K562 (cell line): ENCODE data around the gene WEE1. TPM values are rescaled to one million over a fixed set of nuclear protein-coding genes. Genes with fewer than 3 reads are reported as not detected.
A peak's percentile ranks its signal among the peaks of the same experiment; 100 is the strongest.

Experiments used
- ATAC-seq: fragments of 200-7000 bp; cut with Tn5 transposase; 3 replicates; pipeline ENCODE4 v1.9.1; 2020; ENCODE audit warnings: moderate library complexity
- BruUV-seq: library from RNA; stranded (reverse); fragments of 400-500 nt; replicated peaks from 2 replicates; lab custom pipeline; 2021; lab: Mats Ljungman, UMichigan
- CTCF ChIA-PET: fragments of 300-600 bp; formaldehyde crosslinking; extraction: SDS; loops from one replicate; lab custom pipeline; 2021; ENCODE audit warnings: low intra/inter-chr PET ratio; lab: Yijun Ruan, JAX
- POLR2A ChIA-PET: fragments of 300-600, 350-650 bp; sonication (Branson Sonifier 250); formaldehyde crosslinking; extraction: SDS; loops from one replicate; lab custom pipeline; 2021; ENCODE audit warnings: antibody characterized with exemption, inconsistent platforms; lab: Yijun Ruan, JAX
- DNase-seq, 4 experiments: peaks; one replicate each; pipeline versions ENCODE4 v3.0.0 to v3.0.0-alpha.2; 2011 to 2018; ENCODE audit warnings: low spot score in 3 of 4, mixed read lengths in 3 of 4; ENCODE audit errors: extremely low read depth in 1 of 4
- FAIRE-seq: peaks from 2 replicates; lab custom pipeline; 2011; peaks lifted over from hg19 to GRCh38; lab: Jason Lieb, UNC
- H2AFZ ChIP-seq: 2 replicates; pipeline ENCODE4 v1.6.0; 2011; ENCODE audit warnings: low read depth, low read length, control low read depth, inconsistent platforms
- H3K27ac ChIP-seq: fragments of 200-600 bp; 3 replicates; pipeline ENCODE4 v1.8.0; 2011; ENCODE audit warnings: low read depth, mild to moderate bottlenecking, control low read depth, inconsistent platforms, low read length, moderate library complexity, mixed read lengths; ENCODE audit errors: extremely low read depth
- H3K27me3 ChIP-seq, 2 experiments: fragments of 300-600 bp in 1 of 2; 2 replicates in 1 of 2; 3 replicates in 1 of 2; pipeline versions ENCODE4 v1.6.0 to v1.8.0; 2011; ENCODE audit warnings: inconsistent platforms in 2 of 2, low read length in 2 of 2, mild to moderate bottlenecking in 1 of 2, mixed read lengths in 1 of 2, moderate library complexity in 1 of 2; ENCODE audit not compliant: control insufficient read depth in 2 of 2, insufficient read depth in 2 of 2
- H3K36me3 ChIP-seq: fragments of 300-600 bp; 3 replicates; pipeline ENCODE4 v1.8.0; 2011; ENCODE audit warnings: mild to moderate bottlenecking, low read length, inconsistent platforms; ENCODE audit not compliant: control insufficient read depth, insufficient read depth
- H3K4me1 ChIP-seq, 2 experiments: fragments of 200-600 bp in 1 of 2; replicated peaks in 1 of 2; 2 replicates in 1 of 2; 3 replicates in 1 of 2; pipeline versions ENCODE4 v1.5.1 to v1.8.0; 2011; ENCODE audit warnings: inconsistent platforms in 2 of 2, low read length in 2 of 2, mild to moderate bottlenecking in 1 of 2, mixed read lengths in 1 of 2, moderate library complexity in 1 of 2; ENCODE audit not compliant: control insufficient read depth in 2 of 2, insufficient read depth in 2 of 2
- H3K4me2 ChIP-seq: 2 replicates; pipeline ENCODE4 v1.6.1; 2011; ENCODE audit warnings: low read length, control low read depth, inconsistent platforms, mixed read lengths; ENCODE audit not compliant: insufficient read depth
- H3K4me3 ChIP-seq: fragments of 200-600 bp; sonication (generic), shearing (Covaris generic); 2 replicates; pipeline ENCODE4 v1.5.1; 2016; ENCODE audit warnings: control low read depth, inconsistent platforms
- H3K79me2 ChIP-seq: fragments of 200-600 bp; 3 replicates; pipeline ENCODE4 v1.8.0; 2011; ENCODE audit warnings: low read length, inconsistent platforms; ENCODE audit not compliant: control insufficient read depth, insufficient read depth
- H3K9ac ChIP-seq, 2 experiments: 2 replicates each; pipeline versions ENCODE4 v1.6.0 to v1.6.1; 2011; ENCODE audit warnings: low read depth in 2 of 2, low read length in 2 of 2, control low read depth in 1 of 2, inconsistent platforms in 1 of 2, mild to moderate bottlenecking in 1 of 2, mixed read lengths in 1 of 2; ENCODE audit not compliant: insufficient read depth in 1 of 2
- H3K9me1 ChIP-seq: one replicate; pipeline ENCODE4 v1.6.0; 2011; ENCODE audit warnings: inconsistent platforms, mild to moderate bottlenecking, low read length, moderate library complexity; ENCODE audit not compliant: control insufficient read depth, insufficient read depth
- H3K9me3 ChIP-seq: replicated peaks from 2 replicates; pipeline ENCODE4 v1.5.1; 2011; ENCODE audit warnings: low read depth, low read length, inconsistent platforms; ENCODE audit not compliant: control insufficient read depth, insufficient read depth
- H4K20me1 ChIP-seq: replicated peaks from 2 replicates; pipeline ENCODE4 v1.6.1; 2011; ENCODE audit warnings: low read length, inconsistent platforms, mixed read lengths; ENCODE audit not compliant: control insufficient read depth, insufficient read depth
- BHLHE40 ChIP-seq: IDR thresholded peaks from 2 replicates; pipeline ENCODE4 v1.6.1; 2011; ENCODE audit warnings: low read length, improper control_type of control experiment
- EGR1 ChIP-seq: fragments of 450-650 bp; conservative IDR thresholded peaks from 2 replicates; pipeline ENCODE4 v1.6.1; 2017; ENCODE audit warnings: mild to moderate bottlenecking
- FOXA3 ChIP-seq, 2 experiments: fragments of 450-650 bp in 1 of 2; sonication (generic) in 1 of 2; formaldehyde crosslinking; IDR thresholded peaks in 1 of 2; conservative IDR thresholded peaks in 1 of 2; 2 replicates each; pipeline versions ENCODE4 v1.4.0 to v1.8.0; 2020 to 2022; ENCODE audit warnings: mild to moderate bottlenecking in 2 of 2, missing genetic modification reagents in 1 of 2
- HDAC2 ChIP-seq: fragments of 450-650 bp; IDR thresholded peaks from 2 replicates; pipeline ENCODE4 v1.6.1; 2016; ENCODE audit warnings: mild to moderate bottlenecking
- KAT2B ChIP-seq: IDR thresholded peaks from one replicate; pipeline ENCODE4 v1.6.1; 2012; ENCODE audit warnings: low read depth, mild to moderate bottlenecking, control low read depth, inconsistent platforms, low read length, moderate library complexity
- L3MBTL2 ChIP-seq: fragments of 450-650 bp; IDR thresholded peaks from 2 replicates; pipeline ENCODE4 v1.6.1; 2016; ENCODE audit warnings: mild to moderate bottlenecking, moderate library complexity
- MAZ ChIP-seq, 2 experiments: fragments of 450-650 bp in 1 of 2; sonication (generic) in 1 of 2; formaldehyde crosslinking; IDR thresholded peaks in 1 of 2; conservative IDR thresholded peaks in 1 of 2; 2 replicates each; pipeline versions ENCODE4 v1.4.0 to v1.5.0; 2020; ENCODE audit warnings: mild to moderate bottlenecking in 1 of 2, missing genetic modification reagents in 1 of 2
- MCM2 ChIP-seq: fragments of 450-650 bp; IDR thresholded peaks from 2 replicates; pipeline ENCODE4 v1.6.1; 2017; ENCODE audit warnings: low read depth, mild to moderate bottlenecking
- MEF2A ChIP-seq: IDR thresholded peaks from 2 replicates; pipeline ENCODE4 v1.6.1; 2011; ENCODE audit warnings: low read depth, mild to moderate bottlenecking, low read length, moderate library complexity; ENCODE audit not compliant: control insufficient read depth
- MEF2D ChIP-seq: conservative IDR thresholded peaks from 2 replicates; pipeline ENCODE4 v1.6.1; 2016; ENCODE audit warnings: low read depth, missing genetic modification characterization, missing compliant biosample characterization
- NCOA2 ChIP-seq, 2 experiments: fragments of 450-650 bp; IDR thresholded peaks; 2 replicates each; pipeline ENCODE4 v1.6.1; 2018; ENCODE audit warnings: mild to moderate bottlenecking in 2 of 2, moderate library complexity in 1 of 2; ENCODE audit not compliant: partially characterized antibody in 2 of 2
- PML ChIP-seq: IDR thresholded peaks from 2 replicates; pipeline ENCODE4 v1.6.1; 2012; ENCODE audit warnings: low read length, inconsistent platforms
- POLR2AphosphoS5 ChIP-seq: IDR thresholded peaks from 2 replicates; pipeline ENCODE4 v1.6.1; 2011; ENCODE audit warnings: mild to moderate bottlenecking, low read depth, low read length, moderate library complexity; ENCODE audit not compliant: control insufficient read depth, insufficient read depth
- SRF ChIP-seq, 2 experiments: fragments of 250-450, 450-650 bp in 1 of 2; sonication (Bioruptor Pico) in 1 of 2; sonication (generic) in 1 of 2; formaldehyde crosslinking; IDR thresholded peaks; 2 replicates each; pipeline versions ENCODE4 v1.5.0 to v1.5.1; 2020 to 2022; ENCODE audit warnings: mild to moderate bottlenecking in 1 of 2, missing genetic modification reagents in 1 of 2
- TAF1 ChIP-seq: IDR thresholded peaks from 2 replicates; pipeline ENCODE4 v1.6.1; 2011; ENCODE audit warnings: mild to moderate bottlenecking, low read length, moderate library complexity; ENCODE audit not compliant: insufficient read depth, control insufficient read depth, severe bottlenecking; ENCODE audit errors: extremely low read depth
- WGBS: fragments of 100-300 bp; shearing (Covaris generic); methylation state at CpG from one replicate; pipeline ENCODE4 v1.1.6; 2016; ENCODE audit warnings: low coverage, mixed read lengths; ENCODE audit not compliant: insufficient coverage; ENCODE audit errors: missing lambda C conversion rate; 5-methylcytosine and 5-hydroxymethylcytosine counted together
- in situ Hi-C: fragments of 300-500 bp; cut with MboI; formaldehyde crosslinking; loops from 4 replicates; pipeline ENCODE4 v1.15.0; 2018; ENCODE audit warnings: inconsistent platforms, mixed read lengths
- intact Hi-C: fragments of 100-400 bp; cut with micrococcal nuclease; formaldehyde crosslinking; loops from 2 replicates; pipeline ENCODE4 v1.14.2; 2022
- polyA plus RNA-seq, 8 experiments: library from polyadenylated mRNA; depleted of rRNA in 4 of 8; stranded (reverse) in 5 of 8; unstranded in 3 of 8; fragments of >200 nt; fragmentation: Nextera tagmentation in 2 of 8; fragmentation: Illumina TruSeq in 1 of 8; extraction: Ambion mirVana in 2 of 8; extraction: Trizol in 1 of 8; gene quantifications; 2 replicates each; pipeline versions ENCODE4 v1.2.1 to v1.2.3, GENCODE V29; 2011 to 2014; ENCODE audit warnings: inconsistent platforms in 1 of 8, missing spikeins in 1 of 8
- total RNA-seq, 7 experiments: library from RNA; depleted of rRNA in 6 of 7; stranded (reverse); fragments of >200 nt in 6 of 7; fragmentation: Illumina TruSeq in 2 of 7; extraction: Trizol in 2 of 7; gene quantifications; 2 replicates each; pipeline versions ENCODE4 v1.2.1 to v1.2.3, GENCODE V29; 2011 to 2021; ENCODE audit warnings: low replicate concordance in 1 of 7
- TF ChIP-seq, protein P1 (sequence below): sonication (generic); IDR thresholded peaks from 2 replicates; pipeline ENCODE4 v1.6.1; 2016
- TF ChIP-seq, protein P2 (sequence below): fragments of 450-650 bp; formaldehyde crosslinking; conservative IDR thresholded peaks from 2 replicates; pipeline ENCODE4 v1.4.0; 2022; ENCODE audit warnings: mild to moderate bottlenecking, missing genetic modification characterization

The WEE1 gene
- total and polyA plus RNA-seq, 9 of the 15 experiments (the other 6 are each of a cell fraction or from before 2014, with no cell fraction given): 21.9 to 99.0 (median 67.4) TPM

DNA sequence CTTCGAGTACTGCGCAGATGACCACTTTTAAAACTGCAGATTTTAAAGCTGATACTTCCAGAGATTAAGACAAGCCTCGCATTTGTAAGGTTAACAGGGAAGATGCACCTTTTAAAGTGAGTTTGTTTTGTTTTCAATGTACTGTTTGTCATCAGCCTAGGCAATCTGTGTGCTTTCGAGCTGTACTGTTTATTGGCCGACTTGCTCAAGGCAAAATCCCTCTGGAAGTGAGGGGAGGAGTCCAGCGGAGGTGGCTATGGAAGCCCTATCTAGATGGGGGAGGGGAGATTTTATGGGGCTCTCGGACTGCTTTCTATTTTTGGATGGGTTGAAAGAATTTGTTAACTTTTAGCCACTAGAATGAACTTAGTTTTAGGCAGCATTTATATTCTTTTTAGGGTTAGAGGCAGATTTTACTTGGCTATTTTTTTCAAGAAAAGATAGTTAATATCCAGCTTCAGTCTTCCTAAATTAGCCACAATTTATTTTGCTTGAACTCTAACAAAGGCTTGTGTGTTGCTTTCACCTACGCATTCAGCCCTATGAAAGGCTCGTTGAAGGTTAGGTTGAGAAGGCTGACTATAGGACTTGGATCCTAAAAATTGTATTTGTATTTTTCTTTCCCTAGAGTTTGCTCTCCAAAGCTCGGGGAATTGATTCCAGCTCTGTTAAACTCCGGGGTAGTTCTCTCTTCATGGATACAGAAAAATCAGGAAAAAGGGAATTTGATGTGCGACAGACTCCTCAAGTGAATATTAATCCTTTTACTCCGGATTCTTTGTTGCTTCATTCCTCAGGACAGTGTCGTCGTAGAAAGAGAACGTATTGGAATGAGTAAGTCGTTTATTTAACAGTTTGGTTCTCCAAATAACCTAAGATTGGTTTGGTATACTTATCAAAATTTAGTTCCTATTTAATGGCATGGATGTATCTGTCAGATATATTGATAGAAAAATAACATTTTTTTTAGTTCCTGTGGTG is 2.1 kb downstream of the WEE1 start:
- Histone ChIP-seq H3K27ac (peak overlapping the region; percentile 98), H3K27me3 (no peaks in the 10 kb centered on the region), H3K4me1 (peaks cover 19 to 35% of the 10 kb centered on the region in 2 experiments; a peak in 4 of 5 replicates), H3K9me1 (no peaks in the 10 kb centered on the region), H3K9me3 (no peaks in the 10 kb centered on the region), H4K20me1 (peaks cover 9% of the 10 kb centered on the region), H3K9ac (peak overlapping the region; percentile 91 to 98), H3K4me2 (peak overlapping the region; percentile 96), H2AFZ (no peak overlapping the region), H3K4me3 (peak overlapping the region; percentile 92), H3K79me2 (peaks cover 67% of the 10 kb centered on the region), H3K36me3 (peaks cover 55% of the 10 kb centered on the region)
- WGBS: 2% methylated on average over 17 of the region's 17 CpGs
- ChIA-PET CTCF (no interaction called here), POLR2A (interaction anchor here (0.7 to 3.3 kb wide), 14 partner anchors 9 to 170 kb away, joined by 3 to 26 read pairs (median 10); partner anchors contain the start of gene ZNF143)
- in situ Hi-C loops (no loop called here), intact Hi-C loops (loop anchor here (10.0 kb wide), 1 partner anchor 111 kb away; the partner anchor contains the start of gene ZNF143)
- DNase-seq: peak; percentile 51 to 85 (median 62)
- BruUV-seq: no TSS peak
- peak; percentile 39 for ATAC-seq
- FAIRE-seq: peak; percentile 80
- TF ChIP-seq PML: peak; percentile 38; the same call in 1 of the 2 replicates
- TF ChIP-seq, protein P1, sequence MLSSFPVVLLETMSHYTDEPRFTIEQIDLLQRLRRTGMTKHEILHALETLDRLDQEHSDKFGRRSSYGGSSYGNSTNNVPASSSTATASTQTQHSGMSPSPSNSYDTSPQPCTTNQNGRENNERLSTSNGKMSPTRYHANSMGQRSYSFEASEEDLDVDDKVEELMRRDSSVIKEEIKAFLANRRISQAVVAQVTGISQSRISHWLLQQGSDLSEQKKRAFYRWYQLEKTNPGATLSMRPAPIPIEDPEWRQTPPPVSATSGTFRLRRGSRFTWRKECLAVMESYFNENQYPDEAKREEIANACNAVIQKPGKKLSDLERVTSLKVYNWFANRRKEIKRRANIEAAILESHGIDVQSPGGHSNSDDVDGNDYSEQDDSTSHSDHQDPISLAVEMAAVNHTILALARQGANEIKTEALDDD: peak; percentile 14; the same call in 1 of the 2 replicates
- TF ChIP-seq TAF1: peak; percentile 77
- no peak for TF ChIP-seq NCOA2 (IDR thresholded peaks at IDR 0.05; ENCODE audit: partially characterized antibody in 2 of 2)
- TF ChIP-seq L3MBTL2: 0 out of 2 replicates have a peak, but pooled peaks have one; percentile 2
- TF ChIP-seq, protein P2, sequence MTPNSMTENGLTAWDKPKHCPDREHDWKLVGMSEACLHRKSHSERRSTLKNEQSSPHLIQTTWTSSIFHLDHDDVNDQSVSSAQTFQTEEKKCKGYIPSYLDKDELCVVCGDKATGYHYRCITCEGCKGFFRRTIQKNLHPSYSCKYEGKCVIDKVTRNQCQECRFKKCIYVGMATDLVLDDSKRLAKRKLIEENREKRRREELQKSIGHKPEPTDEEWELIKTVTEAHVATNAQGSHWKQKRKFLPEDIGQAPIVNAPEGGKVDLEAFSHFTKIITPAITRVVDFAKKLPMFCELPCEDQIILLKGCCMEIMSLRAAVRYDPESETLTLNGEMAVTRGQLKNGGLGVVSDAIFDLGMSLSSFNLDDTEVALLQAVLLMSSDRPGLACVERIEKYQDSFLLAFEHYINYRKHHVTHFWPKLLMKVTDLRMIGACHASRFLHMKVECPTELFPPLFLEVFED (CRISPR knock-in tag): 0 out of 2 replicates have a peak, but pooled peaks have one; percentile 67
- peak; percentile 45 for TF ChIP-seq POLR2AphosphoS5
- TF ChIP-seq MEF2A: peak; percentile 89
- peak; percentile 48; the same call in 1 of the 2 replicates for TF ChIP-seq HDAC2
- TF ChIP-seq FOXA3 (CRISPR knock-in tag; conservative IDR thresholded peaks at IDR 0.05 in 1 of 2, IDR thresholded peaks at IDR 0.05 in 1 of 2): 0 out of 4 replicates have a peak, but pooled peaks of 1 of the 2 experiments have one; percentile 21
- peak in 1 of 2 experiments; percentile 35; a peak in 1 of 4 replicates for TF ChIP-seq SRF (CRISPR knock-in tag; IDR thresholded peaks at IDR 0.05)
- TF ChIP-seq EGR1: 0 out of 2 replicates have a peak, but pooled peaks have one; percentile 22
- no peak for TF ChIP-seq KAT2B
- TF ChIP-seq MAZ (CRISPR knock-in tag; conservative IDR thresholded peaks at IDR 0.05 in 1 of 2, IDR thresholded peaks at IDR 0.05 in 1 of 2): peak in 1 of 2 experiments; percentile 62; a peak in 2 of 4 replicates
- TF ChIP-seq BHLHE40: 0 out of 2 replicates have a peak, but pooled peaks have one; percentile 5
- TF ChIP-seq MEF2D: peak; percentile 66; the same call in 1 of the 2 replicates
- TF ChIP-seq MCM2: no peak
